ENCODE measurements around the gene ZNF519.

Gene ZNF519

DNA sequence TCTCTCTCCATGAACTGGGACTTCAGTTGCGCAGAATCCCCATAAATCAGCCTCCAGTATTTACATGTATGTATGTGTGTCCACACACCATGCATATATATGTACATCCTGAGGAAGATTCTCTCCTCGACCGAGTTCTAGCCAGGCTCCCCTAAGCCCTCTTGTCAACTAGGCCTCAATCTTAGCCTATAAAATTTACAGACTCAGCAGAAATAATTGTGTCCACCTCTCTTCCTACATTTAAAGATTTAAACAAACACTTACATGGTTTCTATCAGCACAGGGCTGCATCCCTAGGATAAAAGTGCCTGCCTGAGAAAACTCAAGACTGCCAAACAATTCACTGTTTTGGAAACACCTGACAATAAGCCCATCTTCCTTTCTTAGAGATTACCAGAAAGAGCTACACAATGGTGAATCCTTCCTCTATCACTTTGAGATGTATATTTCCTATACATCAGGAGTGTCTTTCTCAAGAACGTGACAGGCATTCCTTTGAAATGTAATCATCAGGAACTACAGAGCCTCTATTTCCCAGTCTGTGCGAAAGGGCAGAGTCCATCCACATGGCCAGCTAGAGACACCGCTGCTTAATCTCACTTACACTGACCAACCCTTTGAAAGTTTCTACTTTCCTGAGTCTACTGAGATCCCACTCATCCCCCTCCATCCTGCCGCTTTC is 39.5 kb downstream of the ZNF519 start:
- no peak for DNase-seq

DNA sequence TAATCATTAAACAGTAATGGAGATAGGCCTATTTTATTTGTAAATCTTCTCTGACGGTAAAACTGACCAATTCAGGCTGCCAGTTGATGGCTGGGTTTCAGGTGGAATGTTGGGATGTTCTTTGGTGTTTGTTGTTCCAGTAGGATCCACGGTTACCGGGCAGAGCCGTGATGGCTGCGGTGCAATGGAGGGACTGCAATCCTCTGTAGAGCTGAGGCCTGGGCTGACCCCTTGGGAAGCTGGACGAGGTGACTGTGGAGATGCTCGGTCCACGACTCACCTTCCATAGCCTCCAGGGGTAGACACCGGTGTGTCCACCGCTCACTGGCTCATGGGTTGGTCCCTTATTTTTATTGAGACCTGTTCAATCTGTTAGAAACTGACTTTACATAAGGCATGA is 42.5 kb downstream of the ZNF519 start:
- DNase-seq: no peak

DNA sequence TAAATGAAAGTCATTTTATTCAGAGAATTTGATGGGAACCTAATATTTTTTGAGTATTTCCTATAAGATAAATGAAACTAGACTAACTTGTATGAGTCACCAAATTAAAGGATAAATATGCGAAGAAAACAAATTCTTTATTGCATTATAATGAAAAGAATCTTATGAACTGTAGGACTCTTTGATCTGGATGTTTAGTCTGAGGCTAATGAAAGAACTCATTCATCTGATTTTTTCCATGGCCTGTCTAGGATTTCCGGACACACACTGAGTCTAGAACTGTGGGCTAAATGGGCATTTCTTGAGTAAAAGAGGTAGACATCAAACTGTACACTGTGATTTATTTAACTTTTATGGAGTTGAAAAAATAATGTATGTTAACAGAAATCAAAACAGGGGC is 43.0 kb downstream of the ZNF519 start:
- DNase-seq: no peak

DNA sequence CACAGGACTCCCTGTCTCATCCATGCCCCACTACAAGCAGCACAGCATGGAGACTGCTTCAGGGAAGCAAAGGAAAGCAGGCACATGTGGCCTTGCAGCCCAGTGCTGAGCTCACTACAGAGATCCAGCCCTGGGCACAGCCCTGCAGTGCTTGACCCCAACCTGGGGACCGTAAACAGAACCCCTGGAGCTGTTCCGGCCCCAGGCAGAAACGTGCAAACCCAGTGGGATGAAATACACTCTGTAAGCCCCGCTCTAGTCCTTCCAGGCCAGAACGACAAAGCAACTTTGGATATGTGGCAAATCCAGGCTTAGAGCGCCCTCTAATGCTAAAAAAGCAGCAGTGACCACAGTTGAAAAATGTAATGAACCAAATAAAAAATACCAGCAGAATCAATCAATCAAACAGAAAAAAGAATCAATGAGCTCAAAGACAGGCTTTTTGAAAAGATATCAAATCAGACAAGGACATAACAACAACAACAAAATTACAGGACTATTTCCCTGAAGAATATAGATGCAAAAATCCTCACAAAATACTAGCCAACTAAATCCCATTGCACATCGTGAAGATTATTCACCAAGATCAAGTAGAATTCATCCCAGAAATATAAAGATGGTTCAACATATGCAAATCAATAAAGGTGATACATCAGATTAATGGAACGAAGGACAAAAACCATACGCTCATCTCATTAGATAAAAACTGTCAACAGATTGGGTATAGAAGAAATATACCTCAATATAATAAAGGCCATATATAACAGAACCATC is 45.6 kb downstream of the ZNF519 start:
- peak; percentile 24 for DNase-seq

DNA sequence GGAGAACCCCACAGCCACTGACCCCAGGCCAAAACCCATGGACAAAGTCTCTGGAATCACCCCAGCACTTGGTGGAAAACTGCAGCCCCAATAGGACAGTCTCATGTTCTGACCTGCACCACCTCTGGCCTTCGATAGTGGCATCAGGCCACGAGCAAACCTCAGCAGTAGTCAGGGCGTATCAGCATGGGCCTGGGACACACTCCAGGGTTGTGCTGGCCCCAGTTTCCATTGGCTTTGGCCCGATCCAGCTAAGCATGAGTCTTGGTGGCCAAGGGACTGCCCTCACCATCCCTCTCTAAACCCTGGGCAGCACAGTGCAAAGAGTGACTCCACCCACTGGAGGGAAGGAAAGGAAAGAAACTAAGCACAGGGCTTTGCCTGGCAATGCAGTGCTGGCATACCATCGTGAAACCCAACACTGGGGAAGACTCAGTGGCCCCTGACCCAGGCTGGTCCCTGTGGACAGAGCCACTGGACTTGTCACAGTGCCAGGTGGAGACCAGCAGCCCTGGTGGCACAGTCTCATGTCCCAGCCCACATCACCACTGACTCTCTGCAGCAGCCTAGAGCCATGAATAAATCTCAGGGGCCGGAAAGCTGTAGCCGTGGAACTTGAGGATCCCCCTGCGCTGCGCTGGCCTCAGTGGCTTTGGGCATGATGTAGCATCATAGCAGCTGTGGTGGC is 46.3 kb downstream of the ZNF519 start:
- DNase-seq: no peak

DNA sequence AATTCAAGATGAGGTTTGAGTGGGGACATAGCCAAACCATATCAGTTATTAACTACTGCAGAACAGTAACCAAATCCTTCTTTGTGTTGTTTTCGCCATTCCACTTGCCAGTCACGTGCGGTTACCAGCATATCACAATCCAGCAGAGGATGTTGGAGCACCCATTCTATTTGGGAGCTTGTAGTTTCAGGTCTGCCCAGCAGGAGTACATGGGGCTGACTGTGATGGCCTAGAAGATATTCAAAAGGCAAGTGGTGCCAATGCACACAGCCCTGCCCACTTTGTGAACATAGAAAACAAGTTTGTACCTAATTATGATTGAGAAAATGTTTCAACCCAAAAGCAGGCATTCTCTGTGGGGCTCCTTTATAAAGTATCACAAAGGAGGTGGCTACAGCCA is 57.0 kb downstream of the ZNF519 start:
- no peak for DNase-seq

DNA sequence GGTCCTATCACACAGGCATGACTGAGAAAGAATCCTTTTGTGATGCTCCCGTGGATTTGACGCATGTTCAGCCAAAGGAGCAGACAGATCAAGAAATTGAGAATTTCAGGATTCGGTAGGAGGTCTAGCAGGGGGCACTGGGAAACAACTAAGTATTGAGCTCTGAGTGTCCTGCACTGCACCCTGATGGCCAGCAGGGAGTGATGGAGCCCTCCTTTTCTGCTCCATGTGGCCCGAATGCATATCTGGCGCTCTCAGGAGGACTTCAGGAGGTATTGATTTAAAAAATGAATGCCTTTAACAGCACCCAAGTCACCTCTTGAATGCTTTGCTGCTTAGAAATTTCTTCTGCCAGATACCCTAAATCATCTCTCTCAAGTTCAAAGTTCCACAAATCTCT is 58.0 kb downstream of the ZNF519 start:
- no peak for DNase-seq

DNA sequence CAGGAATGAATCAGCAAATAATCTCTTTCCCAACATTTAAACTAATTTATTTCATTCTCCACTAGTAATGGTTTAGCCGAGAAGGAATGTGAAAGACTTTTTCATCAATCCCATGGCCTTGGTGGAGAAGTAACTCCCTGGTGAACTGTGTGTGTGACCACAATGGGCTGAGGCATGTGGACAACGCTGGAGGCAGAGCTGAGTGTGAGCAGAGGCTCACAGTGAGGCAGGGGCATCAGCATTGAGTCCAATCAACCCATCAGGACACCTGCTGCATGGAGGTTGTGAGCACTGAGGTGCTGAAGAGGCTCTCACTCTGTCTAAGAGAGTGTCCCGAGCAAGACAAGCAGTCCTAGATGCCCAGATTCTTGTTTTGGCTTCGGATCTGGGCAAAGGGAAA is 78.6 kb downstream of the ZNF519 start:
- DNase-seq: no peak

Data from 8988T (cell line).